ENCODE results near the gene SOS2.

The SOS2 gene

GRCh38 chr14:50117456-50117855 lies 113.9 kb downstream of the SOS2 start:
- no peak for DNase-seq (ENCODE audit: low read depth)
- no peak overlapping the region for H3K4me3 ChIP-seq (ENCODE audit: low read depth, low read length)
- TF ChIP-seq CTCF (conservative IDR thresholded peaks at IDR 0.05; ENCODE audit: low read depth, low read length) = no peak

- DNase-seq (ENCODE audit: low read depth) = no peak
- TF ChIP-seq CTCF (conservative IDR thresholded peaks at IDR 0.05; ENCODE audit: low read depth, low read length) = no peak
- peak overlapping the region; percentile 87 for H3K4me3 ChIP-seq (ENCODE audit: low read depth, low read length)
Measured at GRCh38 chr14:50116966-50117365, 114.4 kb downstream of the SOS2 start.

- peak within 1 kb of the TSS; percentile 87 for H3K4me3 ChIP-seq (ENCODE audit: low read depth, low read length)
- TF ChIP-seq CTCF (conservative IDR thresholded peaks at IDR 0.05; ENCODE audit: low read depth, low read length) = no peak
- peak; percentile 92 for DNase-seq (ENCODE audit: low read depth)
Measured at GRCh38 chr14:50116181-50116956, 115.0 kb downstream of the SOS2 start, which contains the start of gene VCPKMT. Gene VCPKMT (minus strand): TSS chr14:50116572. CDS start chr14:50116552, 20 bp downstream.

GRCh38 chr14:50113381-50114035 lies 117.9 kb downstream of the SOS2 start:
- no peak for TF ChIP-seq CTCF (conservative IDR thresholded peaks at IDR 0.05; ENCODE audit: low read depth, low read length)
- DNase-seq (ENCODE audit: low read depth) = no peak
- no peak overlapping the region for H3K4me3 ChIP-seq (ENCODE audit: low read depth, low read length)

- DNase-seq (ENCODE audit: low read depth) = no peak
- no peak overlapping the region for H3K4me3 ChIP-seq (ENCODE audit: low read depth, low read length)
- TF ChIP-seq CTCF (conservative IDR thresholded peaks at IDR 0.05; ENCODE audit: low read depth, low read length) = no peak
Measured at GRCh38 chr14:50110323-50111037, 120.9 kb downstream of the SOS2 start.

GRCh38 chr14:50109342-50109741 lies 122.0 kb downstream of the SOS2 start:
- H3K4me3 ChIP-seq (ENCODE audit: low read depth, low read length) = no peak overlapping the region
- DNase-seq (ENCODE audit: low read depth) = peak; percentile 63
- TF ChIP-seq CTCF (conservative IDR thresholded peaks at IDR 0.05; ENCODE audit: low read depth, low read length) = peak; percentile 62

All from choroid plexus epithelial cell (primary cell).